ENCODE data around the gene FAR2. TPM values are rescaled to one million over a fixed set of nuclear protein-coding genes. Genes with fewer than 3 reads are reported as not detected.

The FAR2 gene
- total RNA-seq, 1 experiment from 2014 or later: 22.1 TPM

GRCh38 chr12:29150462-29150861, 1.4 kb downstream of the FAR2 start:
- no CpG with 5 or more reads among the region's 7 CpGs for WGBS (ENCODE audit: extremely low coverage, insufficient read length, low lambda C conversion rate)
- H3K27ac Mint-ChIP-seq: no peak overlapping the region
- H3K14ac ChIP-seq (ENCODE audit: insufficient read depth, low read length): no peak overlapping the region

More at GRCh38 chr12:29150462-29150861, 1.4 kb downstream of the FAR2 start:
- no peak for DNase-seq
- TF ChIP-seq CTCF (conservative IDR thresholded peaks at IDR 0.05): no peak
- Histone ChIP-seq H4K8ac (replicated peaks; ENCODE audit: insufficient read length, low read depth, low read length) (no peak overlapping the region), H4K91ac (ENCODE audit: insufficient read length, low read depth, low read length) (no peak overlapping the region), H3K23ac (ENCODE audit: insufficient read length, low read depth, low read length) (no peak overlapping the region), H2AK5ac (ENCODE audit: insufficient read length, low read length) (no peak overlapping the region), H2AFZ (ENCODE audit: low read length) (no peak overlapping the region), H2BK15ac (ENCODE audit: low read depth, low read length) (no peak overlapping the region), H3K27ac (ENCODE audit: insufficient read length, low read depth, low read length) (no peak overlapping the region), H3K4ac (ENCODE audit: low read depth, low read length) (no peak overlapping the region), H3K4me2 (ENCODE audit: insufficient read depth, insufficient read length, low read length) (peak overlapping the region; percentile 65), H2BK12ac (ENCODE audit: insufficient read length, low read depth, low read length) (no peak overlapping the region), H2BK20ac (ENCODE audit: low read depth, low read length, poor library complexity, severe bottlenecking) (no peak overlapping the region), H2BK5ac (ENCODE audit: insufficient read length, low read length) (no peak overlapping the region), H3K18ac (ENCODE audit: insufficient read length, low read depth, low read length) (no peak overlapping the region), H3K56ac (ENCODE audit: insufficient read length, low read depth, low read length) (no peak overlapping the region), H3K9me3 (ENCODE audit: control insufficient read depth, low read depth, low read length) (no peaks in the 10 kb centered on the region), H3K27me3 (ENCODE audit: insufficient read depth, low read length) (no peaks in the 10 kb centered on the region), H4K5ac (ENCODE audit: insufficient read length, low read depth, low read length) (no peak overlapping the region), H3K79me1 (ENCODE audit: insufficient read depth, low read depth, low read length, poor library complexity, severe bottlenecking) (peaks cover 5% of the 10 kb centered on the region), H3K9ac (ENCODE audit: extremely low read depth, insufficient read length, low read length) (no peak overlapping the region), H3K79me2 (ENCODE audit: insufficient read depth, low read length) (no peaks in the 10 kb centered on the region), H4K20me1 (ENCODE audit: control insufficient read depth, insufficient read depth, insufficient read length) (no peaks in the 10 kb centered on the region), H2BK120ac (ENCODE audit: low read depth, low read length, poor library complexity, severe bottlenecking) (no peak overlapping the region), H3T11ph (ENCODE audit: low read length) (no peak overlapping the region), H3K4me1 (ENCODE audit: insufficient read depth, low read length) (peaks cover 2% of the 10 kb centered on the region; the same call in 1 of the 2 replicates), H3K23me2 (ENCODE audit: insufficient read length, low read depth, low read length, poor library complexity, severe bottlenecking) (peaks cover 19% of the 10 kb centered on the region)
- Mint-ChIP-seq H3K9me3 (no peaks in the 10 kb centered on the region), H3K27me3 (ENCODE audit: low read depth) (peaks cover 9% of the 10 kb centered on the region), H3K36me3 (ENCODE audit: insufficient read depth in 1 of 3, low read depth in 3 of 3) (no peaks in the 10 kb centered on the region; a peak in 1 of 7 replicates), H3K4me1 (peaks cover 41 to 43% of the 10 kb centered on the region in 2 experiments), H3K4me3 (peak overlapping the region; percentile 71 to 84)
